Neural progenitor cell (in vitro differentiated cells): ENCODE results near the gene NAPEPLD. TPM values are rescaled to one million over a fixed set of nuclear protein-coding genes. Genes with fewer than 3 reads are reported as not detected.
"Not testable (repeated sequence)": the region's sequence is repeated elsewhere in the genome, so short reads cannot be mapped to it uniquely, and the experiment has no call there.

Experiments used
- DNase-seq: peaks from one replicate; pipeline ENCODE4 v3.0.0-alpha.2; 2016; ENCODE audit warnings: low spot score
- H2AFZ ChIP-seq: fragments of 200-600 bp; sonication (generic); replicated peaks from 2 replicates; pipeline ENCODE4 v1.6.1; 2016; ENCODE audit warnings: antibody characterized with exemption
- H3F3A ChIP-seq: fragments of 200-600 bp; sonication (generic); 2 replicates; pipeline ENCODE4 v1.6.1; 2016; ENCODE audit warnings: antibody characterized with exemption, low read depth
- H3K27ac ChIP-seq: fragments of 200-600 bp; sonication (generic); 2 replicates; pipeline ENCODE4 v1.5.1; 2016; ENCODE audit warnings: mild to moderate bottlenecking
- H3K27me3 ChIP-seq: fragments of 200-600 bp; sonication (generic); 2 replicates; pipeline ENCODE4 v1.6.1; 2016; ENCODE audit warnings: mild to moderate bottlenecking, moderate library complexity
- H3K36me3 ChIP-seq: fragments of 200-600 bp; sonication (generic); 2 replicates; pipeline ENCODE4 v1.5.1; 2016
- H3K4me1 ChIP-seq: fragments of 200-600 bp; sonication (generic); 2 replicates; pipeline ENCODE4 v1.6.1; 2016; ENCODE audit warnings: mixed run types
- H3K4me2 ChIP-seq: fragments of 200-600 bp; sonication (generic); 2 replicates; pipeline ENCODE4 v1.6.1; 2016
- H3K4me3 ChIP-seq: fragments of 200-600 bp; sonication (generic); 2 replicates; pipeline ENCODE4 v1.5.1; 2016
- H3K79me2 ChIP-seq: fragments of 200-600 bp; sonication (generic); 2 replicates; pipeline ENCODE4 v1.6.1; 2016; ENCODE audit warnings: low read depth
- H3K9ac ChIP-seq: fragments of 200-600 bp; sonication (generic); 2 replicates; pipeline ENCODE4 v1.6.1; 2016
- H3K9me3 ChIP-seq: fragments of 200-600 bp; sonication (generic); 2 replicates; pipeline ENCODE4 v1.5.1; 2016; ENCODE audit warnings: low read depth
- H4K20me1 ChIP-seq: fragments of 200-600 bp; sonication (generic); 2 replicates; pipeline ENCODE4 v1.6.1; 2016; ENCODE audit warnings: low read depth
- H3K27ac Mint-ChIP-seq: 3 replicates; pipeline ENCODE4 v1.8.0; 2021; ENCODE audit warnings: mixed read lengths
- H3K27me3 Mint-ChIP-seq: 2 replicates; pipeline ENCODE4 v1.8.0; 2022; ENCODE audit warnings: low read depth, mild to moderate bottlenecking, inconsistent platforms, moderate library complexity, mixed read lengths; ENCODE audit not compliant: insufficient read depth
- H3K36me3 Mint-ChIP-seq: 3 replicates; pipeline ENCODE4 v1.8.0; 2021; ENCODE audit warnings: mixed read lengths
- H3K4me1 Mint-ChIP-seq: 3 replicates; pipeline ENCODE4 v1.8.0; 2021; ENCODE audit warnings: mixed read lengths
- H3K4me3 Mint-ChIP-seq: 3 replicates; pipeline ENCODE4 v1.8.0; 2021; ENCODE audit warnings: mild to moderate bottlenecking, moderate library complexity, mixed read lengths
- H3K9me3 Mint-ChIP-seq: 3 replicates; pipeline ENCODE4 v1.8.0; 2020; ENCODE audit warnings: mixed read lengths
- total RNA-seq: library from RNA; depleted of rRNA; stranded (reverse); fragments of >200 nt; gene quantifications from 2 replicates; pipeline ENCODE4 v1.2.3, GENCODE V29; 2015; ENCODE audit warnings: low replicate concordance

NAPEPLD gene
- total RNA-seq, 1 donor from 2014 or later, result 13.3 TPM

GRCh38 chr7:103163087-103163825 lies 14.4 kb upstream of the NAPEPLD start:
- H3K36me3 Mint-ChIP-seq, H3K4me3 ChIP-seq, H2AFZ ChIP-seq, H3K27me3 Mint-ChIP-seq, H3K4me1 ChIP-seq, H3K36me3 ChIP-seq, H3K27ac Mint-ChIP-seq, H3F3A ChIP-seq, H3K4me2 ChIP-seq, H3K4me3 Mint-ChIP-seq, H3K9me3 ChIP-seq, H3K79me2 ChIP-seq, H4K20me1 ChIP-seq, H3K9ac ChIP-seq, H3K27ac ChIP-seq, H3K4me1 Mint-ChIP-seq, DNase-seq, H3K27me3 ChIP-seq, H3K9me3 Mint-ChIP-seq: not testable (repeated sequence)

GRCh38 chr7:103162641-103163040 lies 13.7 kb upstream of the NAPEPLD start:
- H3K4me3 ChIP-seq, H4K20me1 ChIP-seq, H3K27me3 Mint-ChIP-seq, H3K4me3 Mint-ChIP-seq, H3K36me3 ChIP-seq, H3K9ac ChIP-seq, H3K4me1 ChIP-seq, H3K79me2 ChIP-seq, H3K27ac Mint-ChIP-seq, H3K9me3 Mint-ChIP-seq, H3K4me2 ChIP-seq, H3K27ac ChIP-seq, H3K4me1 Mint-ChIP-seq, H3K36me3 Mint-ChIP-seq, DNase-seq, H2AFZ ChIP-seq, H3F3A ChIP-seq, H3K27me3 ChIP-seq, H3K9me3 ChIP-seq: not testable (repeated sequence)

- not testable (repeated sequence) for H3K4me3 Mint-ChIP-seq, H3K4me3 ChIP-seq, H2AFZ ChIP-seq, H3K9me3 ChIP-seq, DNase-seq, H3K4me1 Mint-ChIP-seq, H3K4me2 ChIP-seq, H3K27me3 ChIP-seq, H4K20me1 ChIP-seq, H3K9ac ChIP-seq, H3K36me3 ChIP-seq, H3K36me3 Mint-ChIP-seq, H3F3A ChIP-seq, H3K4me1 ChIP-seq, H3K27ac Mint-ChIP-seq, H3K27ac ChIP-seq, H3K27me3 Mint-ChIP-seq, H3K79me2 ChIP-seq, H3K9me3 Mint-ChIP-seq
Observed at GRCh38 chr7:103161998-103162616, 13.2 kb upstream of the NAPEPLD start.

- not testable (repeated sequence) for H3K4me1 Mint-ChIP-seq, H3K36me3 Mint-ChIP-seq, H3K4me3 ChIP-seq, H3F3A ChIP-seq, H2AFZ ChIP-seq, H3K9ac ChIP-seq, H3K4me2 ChIP-seq, H3K9me3 ChIP-seq, H3K4me3 Mint-ChIP-seq, H3K79me2 ChIP-seq, H3K36me3 ChIP-seq, H3K27ac ChIP-seq, H3K27ac Mint-ChIP-seq, H3K27me3 Mint-ChIP-seq, H4K20me1 ChIP-seq, H3K9me3 Mint-ChIP-seq, H3K4me1 ChIP-seq, DNase-seq, H3K27me3 ChIP-seq
Observed at GRCh38 chr7:103159072-103159471, 10.2 kb upstream of the NAPEPLD start.

GRCh38 chr7:103155331-103156024 lies 6.6 kb upstream of the NAPEPLD start:
- H3K36me3 ChIP-seq, H3K36me3 Mint-ChIP-seq, H2AFZ ChIP-seq, H3K27me3 Mint-ChIP-seq, H3K9me3 Mint-ChIP-seq, H3F3A ChIP-seq, H3K4me1 ChIP-seq, H3K27me3 ChIP-seq, H3K4me2 ChIP-seq, H3K9me3 ChIP-seq, H3K79me2 ChIP-seq, H3K4me3 ChIP-seq, H3K27ac Mint-ChIP-seq, H3K27ac ChIP-seq, H4K20me1 ChIP-seq, H3K4me1 Mint-ChIP-seq, H3K4me3 Mint-ChIP-seq, H3K9ac ChIP-seq, DNase-seq: not testable (repeated sequence)
